GM23248 (cell line): ENCODE results near the gene LY6G6D. TPM values are rescaled to one million over a fixed set of nuclear protein-coding genes. Genes with fewer than 3 reads are reported as not detected.
"Not testable (repeated sequence)": the region's sequence is repeated elsewhere in the genome, so short reads cannot be mapped to it uniquely, and the experiment has no call there.

Source experiments
- DNase-seq: peaks from one replicate; pipeline ENCODE4 v3.0.0-alpha.2; 2015
- H2AFZ ChIP-seq: fragments of 200-600 bp; sonication (generic); 2 replicates; pipeline ENCODE4 v1.6.1; 2016; ENCODE audit warnings: antibody characterized with exemption
- H3F3A ChIP-seq: fragments of 200-600 bp; sonication (generic); 2 replicates; pipeline ENCODE4 v1.6.1; 2016; ENCODE audit warnings: mild to moderate bottlenecking, antibody characterized with exemption, mixed run types; ENCODE audit not compliant: insufficient read depth
- H3K27ac ChIP-seq: fragments of 200-600 bp; sonication (generic); 2 replicates; pipeline ENCODE4 v1.5.1; 2016; ENCODE audit warnings: mild to moderate bottlenecking
- H3K27me3 ChIP-seq: fragments of 200-600 bp; sonication (generic); replicated peaks from 2 replicates; pipeline ENCODE4 v1.6.1; 2016; ENCODE audit warnings: mild to moderate bottlenecking; ENCODE audit not compliant: insufficient read depth
- H3K36me3 ChIP-seq: fragments of 200-600 bp; sonication (generic); 2 replicates; pipeline ENCODE4 v1.6.1; 2016; ENCODE audit warnings: low read depth, mild to moderate bottlenecking
- H3K4me1 ChIP-seq: fragments of 200-600 bp; sonication (generic); 2 replicates; pipeline ENCODE4 v1.6.1; 2016; ENCODE audit warnings: mild to moderate bottlenecking; ENCODE audit not compliant: insufficient read depth
- H3K4me2 ChIP-seq: fragments of 200-600 bp; sonication (generic); one replicate; pipeline ENCODE4 v1.6.1; 2016; ENCODE audit warnings: mild to moderate bottlenecking; ENCODE audit not compliant: unreplicated experiment
- H3K4me3 ChIP-seq: fragments of 200-600 bp; sonication (generic); 2 replicates; pipeline ENCODE4 v1.5.1; 2016; ENCODE audit warnings: mild to moderate bottlenecking
- H3K79me2 ChIP-seq: fragments of 200-600 bp; sonication (generic); 2 replicates; pipeline ENCODE4 v1.6.1; 2016; ENCODE audit warnings: mild to moderate bottlenecking; ENCODE audit not compliant: insufficient read depth
- H3K9ac ChIP-seq: fragments of 200-600 bp; sonication (generic); 2 replicates; pipeline ENCODE4 v1.6.1; 2016; ENCODE audit warnings: mild to moderate bottlenecking
- H3K9me2 ChIP-seq: fragments of 200-600 bp; sonication (generic); 2 replicates; pipeline ENCODE4 v1.6.1; 2016; ENCODE audit warnings: mixed run types, mild to moderate bottlenecking, moderate library complexity; ENCODE audit not compliant: insufficient read depth
- H3K9me3 ChIP-seq: fragments of 200-600 bp; sonication (generic); one replicate; pipeline ENCODE4 v1.6.1; 2017; ENCODE audit warnings: low read depth
- H4K20me1 ChIP-seq: fragments of 200-600 bp; sonication (generic); 2 replicates; pipeline ENCODE4 v1.6.0; 2016; ENCODE audit not compliant: insufficient read depth
- EZH2 ChIP-seq: fragments of 200-600 bp; sonication (generic); IDR thresholded peaks from 2 replicates; pipeline ENCODE4 v1.6.1; 2018; ENCODE audit warnings: antibody characterized with exemption, mild to moderate bottlenecking; ENCODE audit not compliant: insufficient read depth, poor library complexity, severe bottlenecking
- EZH2phosphoT487 ChIP-seq: fragments of 200-600 bp; sonication (generic); IDR thresholded peaks from 2 replicates; pipeline ENCODE4 v1.6.1; 2018; ENCODE audit warnings: antibody characterized with exemption, moderate library complexity, mild to moderate bottlenecking, low read depth; ENCODE audit not compliant: insufficient read depth
- WGBS, 2 experiments: methylation state at CpG; one replicate each; pipeline ENCODE4 v1.1.6; 2015 to 2017; ENCODE audit warnings: low lambda C conversion rate in 2 of 2, low coverage in 1 of 2; ENCODE audit errors: missing lambda C conversion rate in 2 of 2; 5-methylcytosine and 5-hydroxymethylcytosine counted together
- in situ Hi-C: fragments of 300-500 bp; cut with MboI; formaldehyde crosslinking; loops from 2 replicates; pipeline ENCODE4 v1.15.0; 2020
- polyA plus RNA-seq: library from polyadenylated mRNA; unstranded; fragments of >200 nt; fragmentation: Nextera tagmentation; extraction: Ambion mirVana; gene quantifications from 2 replicates; pipeline ENCODE4 v1.2.1, GENCODE V29; 2016
- total RNA-seq: library from RNA; depleted of rRNA; stranded (reverse); fragments of >200 nt; shearing (Covaris generic); gene quantifications from 2 replicates; pipeline ENCODE4 v1.2.3, GENCODE V29; 2014

LY6G6D gene
- total and polyA plus RNA-seq, 2 experiments from 2014 or later: not detected

- Histone ChIP-seq H3K79me2 (peaks cover 19% of the 10 kb centered on the region), H3K4me2 (no peak overlapping the region), H2AFZ (no peak overlapping the region), H3K9me2 (no peaks in the 10 kb centered on the region), H3K9ac (no peak overlapping the region), H3K9me3 (no peaks in the 10 kb centered on the region), H4K20me1 (no peaks in the 10 kb centered on the region), H3K27ac (no peak overlapping the region), H3K36me3 (no peaks in the 10 kb centered on the region), H3K27me3 (no peaks in the 10 kb centered on the region), H3K4me1 (peaks cover 8% of the 10 kb centered on the region), H3F3A (no peaks in the 10 kb centered on the region), H3K4me3 (no peak overlapping the region)
- TF ChIP-seq EZH2 (no peak), EZH2phosphoT487 (no peak)
- WGBS, 2 experiments: 78 to 82% methylated on average over 5 to 6 of the region's 6 CpGs
- in situ Hi-C loops: no loop called here
- DNase-seq: no peak
Measured at GRCh38 chr6:31705931-31706330, 9.2 kb upstream of the LY6G6D start.

- H3K27ac ChIP-seq: no peak within 1 kb of the TSS
- no peaks in the 10 kb centered on the region for H3K9me2 ChIP-seq
- no peak for DNase-seq
- WGBS, 2 experiments: 23 to 38% methylated on average over 3 of the region's 3 CpGs
- peaks cover 6% of the 10 kb centered on the region for H3K4me1 ChIP-seq
- H4K20me1 ChIP-seq: no peaks in the 10 kb centered on the region
- peaks cover 12% of the 10 kb centered on the region for H3K79me2 ChIP-seq
- no peak for TF ChIP-seq EZH2phosphoT487
- TF ChIP-seq EZH2: no peak
- no peaks in the 10 kb centered on the region for H3K9me3 ChIP-seq
- no peak within 1 kb of the TSS for H3K4me2 ChIP-seq
- in situ Hi-C loops: no loop called here
- H3K36me3 ChIP-seq: no peaks in the 10 kb centered on the region
- H3K27me3 ChIP-seq: no peaks in the 10 kb centered on the region
- no peak within 1 kb of the TSS for H3K4me3 ChIP-seq
- H3K9ac ChIP-seq: no peak within 1 kb of the TSS
- H2AFZ ChIP-seq: no peak within 1 kb of the TSS
- no peaks in the 10 kb centered on the region for H3F3A ChIP-seq
Measured at GRCh38 chr6:31706599-31706998, 8.5 kb upstream of the LY6G6D start, which contains the start of gene LY6G6F. Gene LY6G6F (plus strand): TSS chr6:31706866. CDS start chr6:31706907, 41 bp downstream.

- no peak for DNase-seq
- in situ Hi-C loops: no loop called here
- Histone ChIP-seq H3K27me3 (no peaks in the 10 kb centered on the region), H3K4me2 (no peak overlapping the region), H3K9ac (no peak overlapping the region), H3K36me3 (no peaks in the 10 kb centered on the region), H3F3A (no peaks in the 10 kb centered on the region), H3K4me1 (no peaks in the 10 kb centered on the region), H3K79me2 (peaks cover 1% of the 10 kb centered on the region), H3K9me3 (no peaks in the 10 kb centered on the region), H2AFZ (no peak overlapping the region), H3K27ac (no peak overlapping the region), H3K4me3 (no peak overlapping the region), H3K9me2 (no peaks in the 10 kb centered on the region), H4K20me1 (no peaks in the 10 kb centered on the region)
- TF ChIP-seq EZH2phosphoT487 (no peak), EZH2 (no peak)
- WGBS, 2 experiments: 77 to 78% methylated on average over 10 of the region's 10 CpGs
Measured at GRCh38 chr6:31707701-31708100, 7.4 kb upstream of the LY6G6D start.

GRCh38 chr6:31708224-31708623 lies 6.9 kb upstream of the LY6G6D start:
- in situ Hi-C loops: no loop called here
- H2AFZ ChIP-seq: no peak overlapping the region
- WGBS, 2 experiments: 75 to 82% methylated on average over 3 of the region's 3 CpGs
- H3K27ac ChIP-seq: no peak overlapping the region
- H3K9me3 ChIP-seq: no peaks in the 10 kb centered on the region
- H3K79me2 ChIP-seq: no peaks in the 10 kb centered on the region
- no peaks in the 10 kb centered on the region for H3K9me2 ChIP-seq
- no peak overlapping the region for H3K4me3 ChIP-seq
- H3K27me3 ChIP-seq: no peaks in the 10 kb centered on the region
- no peaks in the 10 kb centered on the region for H3F3A ChIP-seq
- H3K36me3 ChIP-seq: no peaks in the 10 kb centered on the region
- TF ChIP-seq EZH2 (no peak), EZH2phosphoT487 (no peak)
- H3K9ac ChIP-seq: no peak overlapping the region
- H3K4me1 ChIP-seq: no peaks in the 10 kb centered on the region
- H4K20me1 ChIP-seq: no peaks in the 10 kb centered on the region
- no peak overlapping the region for H3K4me2 ChIP-seq
- no peak for DNase-seq

GRCh38 chr6:31709157-31709556 lies 6.0 kb upstream of the LY6G6D start:
- H3K27me3 ChIP-seq, H3K9ac ChIP-seq, H3K4me2 ChIP-seq, DNase-seq, in situ Hi-C loops, H3F3A ChIP-seq, H3K9me3 ChIP-seq, H3K79me2 ChIP-seq, H2AFZ ChIP-seq, H3K4me1 ChIP-seq, H4K20me1 ChIP-seq, H3K27ac ChIP-seq, H3K4me3 ChIP-seq, H3K36me3 ChIP-seq, H3K9me2 ChIP-seq: not testable (repeated sequence)
- 76 to 82% methylated on average over 11 of the region's 11 CpGs for WGBS, 2 experiments
